ENCODE results near the gene MED28.

DNA sequence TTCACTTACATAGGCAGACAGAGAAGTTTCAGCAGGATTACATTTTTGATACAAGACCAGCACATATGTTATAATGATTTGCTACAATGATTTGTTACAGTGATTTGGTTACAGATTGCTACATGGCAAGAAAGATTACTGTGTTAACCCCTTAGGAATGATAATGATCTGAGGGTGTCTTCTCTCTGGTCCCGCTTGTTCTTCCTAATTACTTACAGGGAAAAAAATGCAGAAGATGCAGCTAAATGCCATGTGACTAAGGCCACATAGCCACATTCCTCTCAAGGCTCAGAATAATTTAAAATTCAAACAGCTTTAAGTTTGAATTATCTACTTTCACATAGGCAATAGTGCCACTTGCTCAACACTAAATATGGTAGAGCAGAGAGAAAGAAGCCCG, 47.2 kb upstream of the MED28 start:
- TF ChIP-seq, protein P1, sequence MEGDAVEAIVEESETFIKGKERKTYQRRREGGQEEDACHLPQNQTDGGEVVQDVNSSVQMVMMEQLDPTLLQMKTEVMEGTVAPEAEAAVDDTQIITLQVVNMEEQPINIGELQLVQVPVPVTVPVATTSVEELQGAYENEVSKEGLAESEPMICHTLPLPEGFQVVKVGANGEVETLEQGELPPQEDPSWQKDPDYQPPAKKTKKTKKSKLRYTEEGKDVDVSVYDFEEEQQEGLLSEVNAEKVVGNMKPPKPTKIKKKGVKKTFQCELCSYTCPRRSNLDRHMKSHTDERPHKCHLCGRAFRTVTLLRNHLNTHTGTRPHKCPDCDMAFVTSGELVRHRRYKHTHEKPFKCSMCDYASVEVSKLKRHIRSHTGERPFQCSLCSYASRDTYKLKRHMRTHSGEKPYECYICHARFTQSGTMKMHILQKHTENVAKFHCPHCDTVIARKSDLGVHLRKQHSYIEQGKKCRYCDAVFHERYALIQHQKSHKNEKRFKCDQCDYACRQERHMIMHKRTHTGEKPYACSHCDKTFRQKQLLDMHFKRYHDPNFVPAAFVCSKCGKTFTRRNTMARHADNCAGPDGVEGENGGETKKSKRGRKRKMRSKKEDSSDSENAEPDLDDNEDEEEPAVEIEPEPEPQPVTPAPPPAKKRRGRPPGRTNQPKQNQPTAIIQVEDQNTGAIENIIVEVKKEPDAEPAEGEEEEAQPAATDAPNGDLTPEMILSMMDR (conservative IDR thresholded peaks at IDR 0.05), result no peak
- no peak for TF ChIP-seq EZH2 (IDR thresholded peaks at IDR 0.05; ENCODE audit: low read depth)

Data from PC-9 (cell line).